HepG2 (cell line): ENCODE measurements around the gene ZMPSTE24. TPM values are rescaled to one million over a fixed set of nuclear protein-coding genes. Genes with fewer than 3 reads are reported as not detected.
A peak's percentile ranks its signal among the peaks of the same experiment; 100 is the strongest.

Source experiments
- BCLAF1 ChIP-seq: fragments of 450-650 bp; IDR thresholded peaks from 2 replicates; pipeline ENCODE4 v1.6.1; 2017; ENCODE audit warnings: mild to moderate bottlenecking
- BRF2 ChIP-seq: sonication (generic); formaldehyde crosslinking; IDR thresholded peaks from 2 replicates; pipeline ENCODE4 v1.8.1; 2022; ENCODE audit warnings: mild to moderate bottlenecking, missing genetic modification reagents
- CCAR2 ChIP-seq: fragments of 200-400 bp; formaldehyde crosslinking; optimal IDR thresholded peaks from 2 replicates; pipeline ENCODE3; 2018; ENCODE audit warnings: low read depth, mild to moderate bottlenecking, low read length, moderate library complexity
- GABPB1 ChIP-seq: IDR thresholded peaks from 2 replicates; pipeline ENCODE4 v1.6.1; 2016; ENCODE audit warnings: mild to moderate bottlenecking, missing genetic modification reagents, moderate library complexity, missing compliant biosample characterization
- HOXA3 ChIP-seq: sonication (generic); formaldehyde crosslinking; IDR thresholded peaks from 2 replicates; pipeline ENCODE4 v1.5.0; 2020; ENCODE audit warnings: missing genetic modification reagents
- NR2C2 ChIP-seq: sonication (generic); formaldehyde crosslinking; IDR thresholded peaks from 2 replicates; pipeline ENCODE4 v1.4.0; 2020; ENCODE audit warnings: missing genetic modification reagents, mild to moderate bottlenecking, moderate library complexity, borderline replicate concordance
- ZNF34 ChIP-seq: sonication (generic); formaldehyde crosslinking; IDR thresholded peaks from 2 replicates; pipeline ENCODE4 v1.4.0; 2020; ENCODE audit warnings: mild to moderate bottlenecking, missing genetic modification reagents, borderline replicate concordance
- ZNF609 ChIP-seq: sonication (generic); formaldehyde crosslinking; IDR thresholded peaks from 2 replicates; pipeline ENCODE4 v1.4.0; 2020; ENCODE audit warnings: mild to moderate bottlenecking, missing genetic modification reagents, borderline replicate concordance
- ZSCAN31 ChIP-seq: sonication (generic); formaldehyde crosslinking; IDR thresholded peaks from 2 replicates; pipeline ENCODE4 v1.5.0; 2020; ENCODE audit warnings: low read depth, mild to moderate bottlenecking, missing genetic modification reagents
- ZSCAN9 ChIP-seq: IDR thresholded peaks from 2 replicates; pipeline ENCODE4 v1.6.1; 2016; ENCODE audit warnings: borderline replicate concordance
- polyA plus RNA-seq, 8 experiments: library from polyadenylated mRNA; depleted of rRNA in 3 of 8; stranded (reverse) in 7 of 8; unstranded in 1 of 8; fragments of >200 nt; fragmentation: Illumina TruSeq in 4 of 8; extraction: Trizol in 4 of 8; gene quantifications; 2 replicates each; pipeline versions ENCODE4 v1.2.1 to v1.2.3, GENCODE V29; 2011 to 2016; ENCODE audit warnings: low read depth in 4 of 8, missing spikeins in 1 of 8, mixed read lengths in 1 of 8; ENCODE audit not compliant: insufficient read depth in 1 of 8
- total RNA-seq, 5 experiments: library from RNA; depleted of rRNA; stranded (reverse); fragments of >200 nt; fragmentation: Illumina TruSeq; extraction: Trizol; gene quantifications; 2 replicates each; pipeline ENCODE4 v1.2.3, GENCODE V29; 2016; ENCODE audit warnings: low read depth in 1 of 5
- TF ChIP-seq, protein P1 (sequence below): sonication (generic); formaldehyde crosslinking; IDR thresholded peaks from 2 replicates; pipeline ENCODE4 v1.4.0; 2020; ENCODE audit warnings: missing genetic modification reagents, borderline replicate concordance
- TF ChIP-seq, protein P2 (sequence below): sonication (generic); formaldehyde crosslinking; IDR thresholded peaks from 2 replicates; pipeline ENCODE4 v1.4.0; 2020; ENCODE audit warnings: missing genetic modification reagents

The ZMPSTE24 gene
- total and polyA plus RNA-seq, 2 of the 13 experiments (the other 11 are each of a cell fraction or from before 2014, with no cell fraction given) = 13.6 to 60.2 TPM

DNA sequence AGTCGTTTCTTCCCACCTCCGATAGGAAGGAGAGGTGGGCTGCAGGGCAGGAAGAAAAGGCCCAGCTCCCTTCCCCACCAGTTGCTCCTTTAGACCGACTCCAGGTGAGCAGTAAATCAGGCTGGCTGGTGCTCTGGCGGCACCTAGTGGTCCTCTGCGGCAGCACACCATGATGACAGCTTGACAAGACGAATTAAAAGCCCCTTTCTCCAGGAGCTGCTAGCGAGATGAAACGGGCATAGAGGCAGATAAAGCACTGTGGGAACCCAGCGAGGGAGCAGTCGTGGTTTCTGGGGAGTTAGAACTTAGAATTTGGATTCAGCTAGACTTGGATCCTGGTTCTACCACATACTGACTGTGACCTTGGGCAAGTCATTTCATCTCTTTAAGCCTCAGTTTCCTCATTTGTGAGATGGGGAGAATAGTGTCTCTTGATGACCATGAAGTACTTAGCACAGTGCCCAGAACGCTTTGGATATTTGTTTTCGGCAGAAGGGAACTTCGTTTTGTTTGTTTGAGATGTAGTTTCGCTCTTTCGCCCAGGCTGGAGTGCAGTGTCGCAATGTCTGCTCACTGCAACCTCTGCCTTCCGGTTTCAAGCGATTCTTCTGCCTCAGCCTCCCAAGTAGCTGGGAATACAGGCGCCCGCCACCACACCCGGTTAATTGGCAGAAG, 80.8 kb downstream of the ZMPSTE24 start (continued):
- TF ChIP-seq, protein P1, sequence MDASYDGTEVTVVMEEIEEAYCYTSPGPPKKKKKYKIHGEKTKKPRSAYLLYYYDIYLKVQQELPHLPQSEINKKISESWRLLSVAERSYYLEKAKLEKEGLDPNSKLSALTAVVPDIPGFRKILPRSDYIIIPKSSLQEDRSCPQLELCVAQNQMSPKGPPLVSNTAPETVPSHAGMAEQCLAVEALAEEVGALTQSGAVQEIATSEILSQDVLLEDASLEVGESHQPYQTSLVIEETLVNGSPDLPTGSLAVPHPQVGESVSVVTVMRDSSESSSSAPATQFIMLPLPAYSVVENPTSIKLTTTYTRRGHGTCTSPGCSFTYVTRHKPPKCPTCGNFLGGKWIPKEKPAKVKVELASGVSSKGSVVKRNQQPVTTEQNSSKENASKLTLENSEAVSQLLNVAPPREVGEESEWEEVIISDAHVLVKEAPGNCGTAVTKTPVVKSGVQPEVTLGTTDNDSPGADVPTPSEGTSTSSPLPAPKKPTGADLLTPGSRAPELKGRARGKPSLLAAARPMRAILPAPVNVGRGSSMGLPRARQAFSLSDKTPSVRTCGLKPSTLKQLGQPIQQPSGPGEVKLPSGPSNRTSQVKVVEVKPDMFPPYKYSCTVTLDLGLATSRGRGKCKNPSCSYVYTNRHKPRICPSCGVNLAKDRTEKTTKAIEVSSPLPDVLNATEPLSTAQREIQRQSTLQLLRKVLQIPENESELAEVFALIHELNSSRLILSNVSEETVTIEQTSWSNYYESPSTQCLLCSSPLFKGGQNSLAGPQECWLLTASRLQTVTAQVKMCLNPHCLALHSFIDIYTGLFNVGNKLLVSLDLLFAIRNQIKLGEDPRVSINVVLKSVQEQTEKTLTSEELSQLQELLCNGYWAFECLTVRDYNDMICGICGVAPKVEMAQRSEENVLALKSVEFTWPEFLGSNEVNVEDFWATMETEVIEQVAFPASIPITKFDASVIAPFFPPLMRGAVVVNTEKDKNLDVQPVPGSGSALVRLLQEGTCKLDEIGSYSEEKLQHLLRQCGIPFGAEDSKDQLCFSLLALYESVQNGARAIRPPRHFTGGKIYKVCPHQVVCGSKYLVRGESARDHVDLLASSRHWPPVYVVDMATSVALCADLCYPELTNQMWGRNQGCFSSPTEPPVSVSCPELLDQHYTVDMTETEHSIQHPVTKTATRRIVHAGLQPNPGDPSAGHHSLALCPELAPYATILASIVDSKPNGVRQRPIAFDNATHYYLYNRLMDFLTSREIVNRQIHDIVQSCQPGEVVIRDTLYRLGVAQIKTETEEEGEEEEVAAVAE (CRISPR knock-in tag) = peak; percentile 46; the same call in 1 of the 2 replicates
- TF ChIP-seq CCAR2 = no peak
- peak; percentile 73 for TF ChIP-seq GABPB1 (CRISPR knock-in tag)
- no peak for TF ChIP-seq ZSCAN31 (CRISPR knock-in tag)
- peak; percentile 55; the same call in 1 of the 2 replicates for TF ChIP-seq ZNF609
- 0 out of 2 replicates have a peak, but pooled peaks have one; percentile 54 for TF ChIP-seq ZNF34 (CRISPR knock-in tag)
- TF ChIP-seq BCLAF1 = no peak
- TF ChIP-seq, protein P2, sequence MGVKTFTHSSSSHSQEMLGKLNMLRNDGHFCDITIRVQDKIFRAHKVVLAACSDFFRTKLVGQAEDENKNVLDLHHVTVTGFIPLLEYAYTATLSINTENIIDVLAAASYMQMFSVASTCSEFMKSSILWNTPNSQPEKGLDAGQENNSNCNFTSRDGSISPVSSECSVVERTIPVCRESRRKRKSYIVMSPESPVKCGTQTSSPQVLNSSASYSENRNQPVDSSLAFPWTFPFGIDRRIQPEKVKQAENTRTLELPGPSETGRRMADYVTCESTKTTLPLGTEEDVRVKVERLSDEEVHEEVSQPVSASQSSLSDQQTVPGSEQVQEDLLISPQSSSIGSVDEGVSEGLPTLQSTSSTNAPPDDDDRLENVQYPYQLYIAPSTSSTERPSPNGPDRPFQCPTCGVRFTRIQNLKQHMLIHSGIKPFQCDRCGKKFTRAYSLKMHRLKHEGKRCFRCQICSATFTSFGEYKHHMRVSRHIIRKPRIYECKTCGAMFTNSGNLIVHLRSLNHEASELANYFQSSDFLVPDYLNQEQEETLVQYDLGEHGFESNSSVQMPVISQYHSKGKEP (CRISPR knock-in tag) = no peak
- TF ChIP-seq BRF2 (CRISPR knock-in tag) = no peak
- TF ChIP-seq ZSCAN9 (CRISPR knock-in tag) = no peak
- peak; percentile 45; the same call in 1 of the 2 replicates for TF ChIP-seq NR2C2 (CRISPR knock-in tag)
- TF ChIP-seq HOXA3 (CRISPR knock-in tag) = peak; percentile 34; the same call in 1 of the 2 replicates
